Keratinocyte (primary cell): ENCODE results near the gene SH2B2. TPM values are rescaled to one million over a fixed set of nuclear protein-coding genes. Genes with fewer than 3 reads are reported as not detected.

Experiments used
- DNase-seq: peaks from one replicate; pipeline ENCODE4 v3.0.0-alpha.2; 2011; ENCODE audit warnings: low read depth, missing footprints, low spot score
- FAIRE-seq: peaks from 2 replicates; lab custom pipeline; 2011; peaks lifted over from hg19 to GRCh38; lab: Jason Lieb, UNC
- H2AFZ ChIP-seq: 2 replicates; pipeline ENCODE4 v1.6.0; 2012; ENCODE audit warnings: low read length, control low read depth, inconsistent platforms; ENCODE audit not compliant: control insufficient read depth
- H3K27ac ChIP-seq: 2 replicates; pipeline ENCODE4 v1.5.1; 2011; ENCODE audit warnings: low read length; ENCODE audit not compliant: control insufficient read depth, insufficient read depth
- H3K27me3 ChIP-seq: 3 replicates; pipeline ENCODE4 v1.6.0; 2011; ENCODE audit warnings: low read length; ENCODE audit not compliant: control insufficient read depth, insufficient read depth; ENCODE audit errors: extremely low read depth
- H3K36me3 ChIP-seq, 2 experiments: 2 replicates in 1 of 2; 3 replicates in 1 of 2; pipeline ENCODE4 v1.5.1; 2011; ENCODE audit warnings: low read length in 2 of 2, mild to moderate bottlenecking in 1 of 2; ENCODE audit not compliant: control insufficient read depth in 2 of 2, insufficient read depth in 2 of 2; ENCODE audit errors: extremely low read depth in 1 of 2
- H3K4me1 ChIP-seq: 3 replicates; pipeline ENCODE4 v1.5.1; 2011; ENCODE audit warnings: low read length; ENCODE audit not compliant: control insufficient read depth, insufficient read depth; ENCODE audit errors: extremely low read depth
- H3K4me2 ChIP-seq: 3 replicates; pipeline ENCODE4 v1.6.0; 2011; ENCODE audit warnings: low read depth, low read length; ENCODE audit not compliant: control insufficient read depth, insufficient read depth; ENCODE audit errors: extremely low read depth
- H3K4me3 ChIP-seq, 3 experiments: fragments of 200-600 bp in 1 of 3; sonication (generic) in 1 of 3; 2 replicates in 2 of 3; 3 replicates in 1 of 3; pipeline ENCODE4 v1.5.1; 2011 to 2016; ENCODE audit warnings: low read length in 3 of 3, mild to moderate bottlenecking in 3 of 3, control low read depth in 2 of 3, inconsistent platforms in 1 of 3, low read depth in 1 of 3, mixed read lengths in 1 of 3, mixed run types in 1 of 3, moderate library complexity in 1 of 3; ENCODE audit not compliant: control insufficient read depth in 2 of 3, insufficient read depth in 2 of 3; ENCODE audit errors: extremely low read depth in 1 of 3
- H3K79me2 ChIP-seq: 2 replicates; pipeline ENCODE4 v1.6.0; 2012; ENCODE audit warnings: low read length; ENCODE audit not compliant: control insufficient read depth, insufficient read depth
- H3K9ac ChIP-seq: 3 replicates; pipeline ENCODE4 v1.6.0; 2011; ENCODE audit warnings: low read length; ENCODE audit not compliant: control insufficient read depth, insufficient read depth; ENCODE audit errors: extremely low read depth
- H3K9me1 ChIP-seq: 3 replicates; pipeline ENCODE4 v1.6.0; 2011; ENCODE audit warnings: low read length; ENCODE audit not compliant: control insufficient read depth, insufficient read depth; ENCODE audit errors: extremely low read depth
- H3K9me3 ChIP-seq: 2 replicates; pipeline ENCODE4 v1.5.1; 2012; ENCODE audit warnings: low read depth, low read length; ENCODE audit not compliant: control insufficient read depth
- H4K20me1 ChIP-seq: 3 replicates; pipeline ENCODE4 v1.6.0; 2011; ENCODE audit warnings: low read length; ENCODE audit not compliant: control insufficient read depth, insufficient read depth; ENCODE audit errors: extremely low read depth
- CTCF ChIP-seq, 3 experiments: IDR thresholded peaks in 1 of 3; conservative IDR thresholded peaks in 1 of 3; optimal IDR thresholded peaks in 1 of 3; 2 replicates in 2 of 3; 3 replicates in 1 of 3; pipeline versions ENCODE3 to v1.5.1; 2011; ENCODE audit warnings: low read length in 3 of 3, mild to moderate bottlenecking in 3 of 3, moderate library complexity in 2 of 3, control low read depth in 1 of 3, inconsistent platforms in 1 of 3; ENCODE audit not compliant: insufficient read depth in 2 of 3; ENCODE audit errors: extremely low read depth in 1 of 3
- EZH2 ChIP-seq: IDR thresholded peaks from one replicate; pipeline ENCODE4 v1.6.1; 2012; ENCODE audit warnings: inconsistent platforms, mild to moderate bottlenecking, low read length, moderate library complexity
- dilution Hi-C: fragments of 300-500 bp; cut with MboI; formaldehyde crosslinking; loops from one replicate; pipeline ENCODE4 v1.7.0; 2020; ENCODE audit warnings: low sequenced_read_pairs; ENCODE audit not compliant: extremely low pct_ligation_motif_present
- polyA plus RNA-seq, 5 experiments: library from polyadenylated mRNA; depleted of rRNA in 3 of 5; stranded (reverse) in 3 of 5; stranded (forward) in 1 of 5; unstranded in 1 of 5; fragments of >200 nt; gene quantifications; 1 replicate in 1 of 5; 2 replicates in 3 of 5; 3 replicates in 1 of 5; pipeline versions ENCODE4 v1.2.1 to v1.2.3, GENCODE V29; 2011 to 2012; ENCODE audit warnings: missing spikeins in 2 of 5, low read depth in 1 of 5, low replicate concordance in 1 of 5

The SH2B2 gene
- polyA plus RNA-seq, 1 donor (not counting 4 experiments of a cell fraction or from before 2014, with no cell fraction given) = 0.59 TPM

GRCh38 chr7:102291056-102291915, 4.6 kb downstream of the SH2B2 start:
- dilution Hi-C loops = no loop called here
- Histone ChIP-seq H3K27me3 (peaks cover 5% of the 10 kb centered on the region), H3K4me3 (no peak overlapping the region), H3K4me2 (no peak overlapping the region), H3K9me3 (no peaks in the 10 kb centered on the region), H3K9me1 (no peaks in the 10 kb centered on the region), H3K9ac (no peak overlapping the region), H3K4me1 (peaks cover 2% of the 10 kb centered on the region), H4K20me1 (no peaks in the 10 kb centered on the region), H3K79me2 (no peaks in the 10 kb centered on the region), H3K27ac (no peak overlapping the region), H2AFZ (no peak overlapping the region), H3K36me3 (no peaks in the 10 kb centered on the region)
- DNase-seq (no peak), FAIRE-seq (no peak)
- TF ChIP-seq EZH2 (no peak), CTCF (optimal IDR thresholded peaks at IDR 0.05 in 1 of 3, IDR thresholded peaks at IDR 0.05 in 1 of 3, conservative IDR thresholded peaks at IDR 0.05 in 1 of 3; ENCODE audit: extremely low read depth in 1 of 3, insufficient read depth in 2 of 3, low read length in 3 of 3) (no peak)

GRCh38 chr7:102291916-102292267, 5.2 kb downstream of the SH2B2 start:
- Histone ChIP-seq H3K27ac (no peak overlapping the region), H3K79me2 (no peaks in the 10 kb centered on the region), H3K9ac (no peak overlapping the region), H3K36me3 (no peaks in the 10 kb centered on the region), H3K4me2 (no peak overlapping the region), H4K20me1 (no peaks in the 10 kb centered on the region), H3K9me1 (no peaks in the 10 kb centered on the region), H3K27me3 (peaks cover 5% of the 10 kb centered on the region), H3K4me3 (no peak overlapping the region), H3K9me3 (no peaks in the 10 kb centered on the region), H3K4me1 (no peaks in the 10 kb centered on the region), H2AFZ (no peak overlapping the region)
- dilution Hi-C loops = no loop called here
- TF ChIP-seq CTCF (optimal IDR thresholded peaks at IDR 0.05 in 1 of 3, IDR thresholded peaks at IDR 0.05 in 1 of 3, conservative IDR thresholded peaks at IDR 0.05 in 1 of 3; ENCODE audit: extremely low read depth in 1 of 3, insufficient read depth in 2 of 3, low read length in 3 of 3) (no peak), EZH2 (no peak)
- DNase-seq = no peak
- FAIRE-seq = no peak
